Keratinocyte (primary cell): ENCODE measurements around the gene PDE8A. TPM values are rescaled to one million over a fixed set of nuclear protein-coding genes. Genes with fewer than 3 reads are reported as not detected.

Experiments used
- DNase-seq: peaks from one replicate; pipeline ENCODE4 v3.0.0-alpha.2; 2011; ENCODE audit warnings: low read depth, missing footprints, low spot score
- FAIRE-seq: peaks from 2 replicates; lab custom pipeline; 2011; peaks lifted over from hg19 to GRCh38; lab: Jason Lieb, UNC
- H2AFZ ChIP-seq: 2 replicates; pipeline ENCODE4 v1.6.0; 2012; ENCODE audit warnings: low read length, control low read depth, inconsistent platforms; ENCODE audit not compliant: control insufficient read depth
- H3K27ac ChIP-seq: 2 replicates; pipeline ENCODE4 v1.5.1; 2011; ENCODE audit warnings: low read length; ENCODE audit not compliant: control insufficient read depth, insufficient read depth
- H3K27me3 ChIP-seq: 3 replicates; pipeline ENCODE4 v1.6.0; 2011; ENCODE audit warnings: low read length; ENCODE audit not compliant: control insufficient read depth, insufficient read depth; ENCODE audit errors: extremely low read depth
- H3K36me3 ChIP-seq, 2 experiments: 2 replicates in 1 of 2; 3 replicates in 1 of 2; pipeline ENCODE4 v1.5.1; 2011; ENCODE audit warnings: low read length in 2 of 2, mild to moderate bottlenecking in 1 of 2; ENCODE audit not compliant: control insufficient read depth in 2 of 2, insufficient read depth in 2 of 2; ENCODE audit errors: extremely low read depth in 1 of 2
- H3K4me1 ChIP-seq: 3 replicates; pipeline ENCODE4 v1.5.1; 2011; ENCODE audit warnings: low read length; ENCODE audit not compliant: control insufficient read depth, insufficient read depth; ENCODE audit errors: extremely low read depth
- H3K4me2 ChIP-seq: 3 replicates; pipeline ENCODE4 v1.6.0; 2011; ENCODE audit warnings: low read depth, low read length; ENCODE audit not compliant: control insufficient read depth, insufficient read depth; ENCODE audit errors: extremely low read depth
- H3K4me3 ChIP-seq, 3 experiments: fragments of 200-600 bp in 1 of 3; sonication (generic) in 1 of 3; 2 replicates in 2 of 3; 3 replicates in 1 of 3; pipeline ENCODE4 v1.5.1; 2011 to 2016; ENCODE audit warnings: low read length in 3 of 3, mild to moderate bottlenecking in 3 of 3, control low read depth in 2 of 3, inconsistent platforms in 1 of 3, low read depth in 1 of 3, mixed read lengths in 1 of 3, mixed run types in 1 of 3, moderate library complexity in 1 of 3; ENCODE audit not compliant: control insufficient read depth in 2 of 3, insufficient read depth in 2 of 3; ENCODE audit errors: extremely low read depth in 1 of 3
- H3K79me2 ChIP-seq: 2 replicates; pipeline ENCODE4 v1.6.0; 2012; ENCODE audit warnings: low read length; ENCODE audit not compliant: control insufficient read depth, insufficient read depth
- H3K9ac ChIP-seq: 3 replicates; pipeline ENCODE4 v1.6.0; 2011; ENCODE audit warnings: low read length; ENCODE audit not compliant: control insufficient read depth, insufficient read depth; ENCODE audit errors: extremely low read depth
- H3K9me1 ChIP-seq: 3 replicates; pipeline ENCODE4 v1.6.0; 2011; ENCODE audit warnings: low read length; ENCODE audit not compliant: control insufficient read depth, insufficient read depth; ENCODE audit errors: extremely low read depth
- H3K9me3 ChIP-seq: 2 replicates; pipeline ENCODE4 v1.5.1; 2012; ENCODE audit warnings: low read depth, low read length; ENCODE audit not compliant: control insufficient read depth
- H4K20me1 ChIP-seq: 3 replicates; pipeline ENCODE4 v1.6.0; 2011; ENCODE audit warnings: low read length; ENCODE audit not compliant: control insufficient read depth, insufficient read depth; ENCODE audit errors: extremely low read depth
- EZH2 ChIP-seq: IDR thresholded peaks from one replicate; pipeline ENCODE4 v1.6.1; 2012; ENCODE audit warnings: inconsistent platforms, mild to moderate bottlenecking, low read length, moderate library complexity
- dilution Hi-C: fragments of 300-500 bp; cut with MboI; formaldehyde crosslinking; loops from one replicate; pipeline ENCODE4 v1.7.0; 2020; ENCODE audit warnings: low sequenced_read_pairs; ENCODE audit not compliant: extremely low pct_ligation_motif_present
- polyA plus RNA-seq, 5 experiments: library from polyadenylated mRNA; depleted of rRNA in 3 of 5; stranded (reverse) in 3 of 5; stranded (forward) in 1 of 5; unstranded in 1 of 5; fragments of >200 nt; gene quantifications; 1 replicate in 1 of 5; 2 replicates in 3 of 5; 3 replicates in 1 of 5; pipeline versions ENCODE4 v1.2.1 to v1.2.3, GENCODE V29; 2011 to 2012; ENCODE audit warnings: missing spikeins in 2 of 5, low read depth in 1 of 5, low replicate concordance in 1 of 5
- TF ChIP-seq, protein P1 (sequence below), 3 experiments: IDR thresholded peaks in 1 of 3; conservative IDR thresholded peaks in 1 of 3; optimal IDR thresholded peaks in 1 of 3; 2 replicates in 2 of 3; 3 replicates in 1 of 3; pipeline versions ENCODE3 to v1.5.1; 2011; ENCODE audit warnings: low read length in 3 of 3, mild to moderate bottlenecking in 3 of 3, moderate library complexity in 2 of 3, control low read depth in 1 of 3, inconsistent platforms in 1 of 3; ENCODE audit not compliant: insufficient read depth in 2 of 3; ENCODE audit errors: extremely low read depth in 1 of 3

The PDE8A gene
- polyA plus RNA-seq, 1 donor (not counting 4 experiments of a cell fraction or from before 2014, with no cell fraction given), result 24.1 TPM

DNA sequence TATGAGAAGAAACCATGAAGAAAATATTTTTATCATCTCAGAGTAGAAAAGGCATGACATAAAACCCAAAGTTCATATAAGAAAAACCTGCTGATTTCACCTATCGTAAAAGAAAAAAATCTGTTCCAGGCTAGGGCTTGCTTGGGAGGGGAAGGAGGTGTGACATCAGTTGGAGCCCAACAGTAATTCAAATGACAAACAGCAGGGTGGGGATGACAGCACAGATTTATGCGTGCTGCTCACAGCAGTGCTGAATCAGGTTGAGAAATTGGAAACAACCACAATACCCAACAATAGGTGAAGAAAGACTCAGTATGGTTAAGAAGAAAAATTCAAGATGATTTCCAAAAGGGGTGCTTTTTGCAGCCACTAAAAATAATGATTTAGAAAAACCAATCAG is 172.4 kb downstream of the PDE8A start:
- Histone ChIP-seq H3K4me2 (no peak overlapping the region), H4K20me1 (no peaks in the 10 kb centered on the region), H3K27me3 (no peaks in the 10 kb centered on the region), H3K9me3 (no peaks in the 10 kb centered on the region), H3K79me2 (no peaks in the 10 kb centered on the region), H3K9me1 (no peaks in the 10 kb centered on the region), H3K4me1 (no peaks in the 10 kb centered on the region), H3K9ac (no peak overlapping the region), H3K4me3 (no peak overlapping the region), H3K27ac (no peak overlapping the region), H2AFZ (no peak overlapping the region), H3K36me3 (no peaks in the 10 kb centered on the region)
- DNase-seq, result no peak
- dilution Hi-C loops, result no loop called here
- TF ChIP-seq, protein P1, sequence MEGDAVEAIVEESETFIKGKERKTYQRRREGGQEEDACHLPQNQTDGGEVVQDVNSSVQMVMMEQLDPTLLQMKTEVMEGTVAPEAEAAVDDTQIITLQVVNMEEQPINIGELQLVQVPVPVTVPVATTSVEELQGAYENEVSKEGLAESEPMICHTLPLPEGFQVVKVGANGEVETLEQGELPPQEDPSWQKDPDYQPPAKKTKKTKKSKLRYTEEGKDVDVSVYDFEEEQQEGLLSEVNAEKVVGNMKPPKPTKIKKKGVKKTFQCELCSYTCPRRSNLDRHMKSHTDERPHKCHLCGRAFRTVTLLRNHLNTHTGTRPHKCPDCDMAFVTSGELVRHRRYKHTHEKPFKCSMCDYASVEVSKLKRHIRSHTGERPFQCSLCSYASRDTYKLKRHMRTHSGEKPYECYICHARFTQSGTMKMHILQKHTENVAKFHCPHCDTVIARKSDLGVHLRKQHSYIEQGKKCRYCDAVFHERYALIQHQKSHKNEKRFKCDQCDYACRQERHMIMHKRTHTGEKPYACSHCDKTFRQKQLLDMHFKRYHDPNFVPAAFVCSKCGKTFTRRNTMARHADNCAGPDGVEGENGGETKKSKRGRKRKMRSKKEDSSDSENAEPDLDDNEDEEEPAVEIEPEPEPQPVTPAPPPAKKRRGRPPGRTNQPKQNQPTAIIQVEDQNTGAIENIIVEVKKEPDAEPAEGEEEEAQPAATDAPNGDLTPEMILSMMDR (optimal IDR thresholded peaks at IDR 0.05 in 1 of 3, IDR thresholded peaks at IDR 0.05 in 1 of 3, conservative IDR thresholded peaks at IDR 0.05 in 1 of 3; ENCODE audit: extremely low read depth in 1 of 3, insufficient read depth in 2 of 3, low read length in 3 of 3), result no peak
- TF ChIP-seq EZH2, result no peak
- FAIRE-seq, result no peak

DNA sequence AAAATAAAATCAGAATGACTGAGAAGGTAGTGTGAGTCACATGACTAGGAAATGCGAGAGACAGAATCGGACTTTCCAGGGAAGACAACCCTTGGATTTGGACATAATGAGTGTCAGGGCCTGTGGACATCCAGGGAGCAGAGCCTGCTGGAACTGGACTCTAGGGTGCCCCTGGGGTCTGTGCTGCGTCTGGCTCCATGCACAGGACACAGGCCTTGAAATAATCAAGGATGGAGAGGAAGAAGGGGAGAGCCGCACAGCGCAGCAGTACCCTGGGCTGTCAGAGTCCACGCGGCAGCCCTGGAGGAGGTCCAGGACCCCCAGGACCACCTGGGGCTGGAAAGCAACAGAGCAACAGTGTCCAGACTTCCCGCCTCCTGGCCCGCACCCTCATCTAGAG is 173.7 kb downstream of the PDE8A start:
- H2AFZ ChIP-seq, result no peak overlapping the region
- H3K4me1 ChIP-seq, result no peaks in the 10 kb centered on the region
- FAIRE-seq, result no peak

More for the DNA sequence above, 173.7 kb downstream of the PDE8A start:
- Histone ChIP-seq H3K4me2 (no peak overlapping the region), H3K79me2 (no peaks in the 10 kb centered on the region), H3K9me3 (no peaks in the 10 kb centered on the region), H3K27ac (no peak overlapping the region), H3K4me3 (no peak overlapping the region), H3K9ac (no peak overlapping the region), H3K27me3 (no peaks in the 10 kb centered on the region), H3K9me1 (no peaks in the 10 kb centered on the region), H4K20me1 (no peaks in the 10 kb centered on the region), H3K36me3 (no peaks in the 10 kb centered on the region)
- dilution Hi-C loops, result no loop called here
- TF ChIP-seq, protein P1 (optimal IDR thresholded peaks at IDR 0.05 in 1 of 3, IDR thresholded peaks at IDR 0.05 in 1 of 3, conservative IDR thresholded peaks at IDR 0.05 in 1 of 3; ENCODE audit: extremely low read depth in 1 of 3, insufficient read depth in 2 of 3, low read length in 3 of 3), result no peak
- no peak for TF ChIP-seq EZH2
- DNase-seq, result no peak
